Keratinocyte (primary cell): ENCODE results near the gene FOXD2. TPM values are rescaled to one million over a fixed set of nuclear protein-coding genes. Genes with fewer than 3 reads are reported as not detected.

ENCODE experiments used
- DNase-seq: peaks from one replicate; pipeline ENCODE4 v3.0.0-alpha.2; 2011; ENCODE audit warnings: low read depth, missing footprints, low spot score
- FAIRE-seq: peaks from 2 replicates; lab custom pipeline; 2011; peaks lifted over from hg19 to GRCh38; lab: Jason Lieb, UNC
- H2AFZ ChIP-seq: 2 replicates; pipeline ENCODE4 v1.6.0; 2012; ENCODE audit warnings: low read length, control low read depth, inconsistent platforms; ENCODE audit not compliant: control insufficient read depth
- H3K27ac ChIP-seq: 2 replicates; pipeline ENCODE4 v1.5.1; 2011; ENCODE audit warnings: low read length; ENCODE audit not compliant: control insufficient read depth, insufficient read depth
- H3K27me3 ChIP-seq: 3 replicates; pipeline ENCODE4 v1.6.0; 2011; ENCODE audit warnings: low read length; ENCODE audit not compliant: control insufficient read depth, insufficient read depth; ENCODE audit errors: extremely low read depth
- H3K36me3 ChIP-seq, 2 experiments: 2 replicates in 1 of 2; 3 replicates in 1 of 2; pipeline ENCODE4 v1.5.1; 2011; ENCODE audit warnings: low read length in 2 of 2, mild to moderate bottlenecking in 1 of 2; ENCODE audit not compliant: control insufficient read depth in 2 of 2, insufficient read depth in 2 of 2; ENCODE audit errors: extremely low read depth in 1 of 2
- H3K4me1 ChIP-seq: 3 replicates; pipeline ENCODE4 v1.5.1; 2011; ENCODE audit warnings: low read length; ENCODE audit not compliant: control insufficient read depth, insufficient read depth; ENCODE audit errors: extremely low read depth
- H3K4me2 ChIP-seq: 3 replicates; pipeline ENCODE4 v1.6.0; 2011; ENCODE audit warnings: low read depth, low read length; ENCODE audit not compliant: control insufficient read depth, insufficient read depth; ENCODE audit errors: extremely low read depth
- H3K4me3 ChIP-seq, 3 experiments: fragments of 200-600 bp in 1 of 3; sonication (generic) in 1 of 3; 2 replicates in 2 of 3; 3 replicates in 1 of 3; pipeline ENCODE4 v1.5.1; 2011 to 2016; ENCODE audit warnings: low read length in 3 of 3, mild to moderate bottlenecking in 3 of 3, control low read depth in 2 of 3, inconsistent platforms in 1 of 3, low read depth in 1 of 3, mixed read lengths in 1 of 3, mixed run types in 1 of 3, moderate library complexity in 1 of 3; ENCODE audit not compliant: control insufficient read depth in 2 of 3, insufficient read depth in 2 of 3; ENCODE audit errors: extremely low read depth in 1 of 3
- H3K79me2 ChIP-seq: 2 replicates; pipeline ENCODE4 v1.6.0; 2012; ENCODE audit warnings: low read length; ENCODE audit not compliant: control insufficient read depth, insufficient read depth
- H3K9ac ChIP-seq: 3 replicates; pipeline ENCODE4 v1.6.0; 2011; ENCODE audit warnings: low read length; ENCODE audit not compliant: control insufficient read depth, insufficient read depth; ENCODE audit errors: extremely low read depth
- H3K9me1 ChIP-seq: 3 replicates; pipeline ENCODE4 v1.6.0; 2011; ENCODE audit warnings: low read length; ENCODE audit not compliant: control insufficient read depth, insufficient read depth; ENCODE audit errors: extremely low read depth
- H3K9me3 ChIP-seq: 2 replicates; pipeline ENCODE4 v1.5.1; 2012; ENCODE audit warnings: low read depth, low read length; ENCODE audit not compliant: control insufficient read depth
- H4K20me1 ChIP-seq: 3 replicates; pipeline ENCODE4 v1.6.0; 2011; ENCODE audit warnings: low read length; ENCODE audit not compliant: control insufficient read depth, insufficient read depth; ENCODE audit errors: extremely low read depth
- EZH2 ChIP-seq: IDR thresholded peaks from one replicate; pipeline ENCODE4 v1.6.1; 2012; ENCODE audit warnings: inconsistent platforms, mild to moderate bottlenecking, low read length, moderate library complexity
- dilution Hi-C: fragments of 300-500 bp; cut with MboI; formaldehyde crosslinking; loops from one replicate; pipeline ENCODE4 v1.7.0; 2020; ENCODE audit warnings: low sequenced_read_pairs; ENCODE audit not compliant: extremely low pct_ligation_motif_present
- polyA plus RNA-seq, 5 experiments: library from polyadenylated mRNA; depleted of rRNA in 3 of 5; stranded (reverse) in 3 of 5; stranded (forward) in 1 of 5; unstranded in 1 of 5; fragments of >200 nt; gene quantifications; 1 replicate in 1 of 5; 2 replicates in 3 of 5; 3 replicates in 1 of 5; pipeline versions ENCODE4 v1.2.1 to v1.2.3, GENCODE V29; 2011 to 2012; ENCODE audit warnings: missing spikeins in 2 of 5, low read depth in 1 of 5, low replicate concordance in 1 of 5
- TF ChIP-seq, protein P1 (sequence below), 3 experiments: IDR thresholded peaks in 1 of 3; conservative IDR thresholded peaks in 1 of 3; optimal IDR thresholded peaks in 1 of 3; 2 replicates in 2 of 3; 3 replicates in 1 of 3; pipeline versions ENCODE3 to v1.5.1; 2011; ENCODE audit warnings: low read length in 3 of 3, mild to moderate bottlenecking in 3 of 3, moderate library complexity in 2 of 3, control low read depth in 1 of 3, inconsistent platforms in 1 of 3; ENCODE audit not compliant: insufficient read depth in 2 of 3; ENCODE audit errors: extremely low read depth in 1 of 3

The FOXD2 gene
- polyA plus RNA-seq, 1 donor (not counting 4 experiments of a cell fraction or from before 2014, with no cell fraction given): 0.04 TPM

DNA sequence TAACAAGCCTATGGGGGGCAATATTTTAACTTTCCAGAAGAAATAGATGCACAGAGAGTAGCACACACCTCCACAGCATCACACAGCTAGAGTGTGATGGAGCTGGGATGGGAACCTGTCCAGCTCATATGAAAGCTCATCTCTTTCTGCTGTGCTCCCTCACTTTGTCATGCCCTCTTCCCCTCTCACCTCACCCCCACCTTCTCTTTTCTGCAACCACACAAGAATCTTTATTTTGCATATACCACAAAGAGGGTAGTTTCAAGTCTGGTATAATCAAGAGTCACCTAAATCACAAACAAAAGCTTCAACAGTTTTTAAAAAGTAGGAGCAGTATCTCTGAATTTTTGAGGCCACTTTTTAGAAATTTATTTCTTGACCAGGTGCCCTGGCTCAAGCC is 22.6 kb downstream of the FOXD2 start:
- no peak overlapping the region for H3K9ac ChIP-seq
- no peak for DNase-seq
- no peaks in the 10 kb centered on the region for H3K4me1 ChIP-seq
- H3K9me1 ChIP-seq: no peaks in the 10 kb centered on the region
- H4K20me1 ChIP-seq: no peaks in the 10 kb centered on the region
- no peak for TF ChIP-seq EZH2
- TF ChIP-seq, protein P1, sequence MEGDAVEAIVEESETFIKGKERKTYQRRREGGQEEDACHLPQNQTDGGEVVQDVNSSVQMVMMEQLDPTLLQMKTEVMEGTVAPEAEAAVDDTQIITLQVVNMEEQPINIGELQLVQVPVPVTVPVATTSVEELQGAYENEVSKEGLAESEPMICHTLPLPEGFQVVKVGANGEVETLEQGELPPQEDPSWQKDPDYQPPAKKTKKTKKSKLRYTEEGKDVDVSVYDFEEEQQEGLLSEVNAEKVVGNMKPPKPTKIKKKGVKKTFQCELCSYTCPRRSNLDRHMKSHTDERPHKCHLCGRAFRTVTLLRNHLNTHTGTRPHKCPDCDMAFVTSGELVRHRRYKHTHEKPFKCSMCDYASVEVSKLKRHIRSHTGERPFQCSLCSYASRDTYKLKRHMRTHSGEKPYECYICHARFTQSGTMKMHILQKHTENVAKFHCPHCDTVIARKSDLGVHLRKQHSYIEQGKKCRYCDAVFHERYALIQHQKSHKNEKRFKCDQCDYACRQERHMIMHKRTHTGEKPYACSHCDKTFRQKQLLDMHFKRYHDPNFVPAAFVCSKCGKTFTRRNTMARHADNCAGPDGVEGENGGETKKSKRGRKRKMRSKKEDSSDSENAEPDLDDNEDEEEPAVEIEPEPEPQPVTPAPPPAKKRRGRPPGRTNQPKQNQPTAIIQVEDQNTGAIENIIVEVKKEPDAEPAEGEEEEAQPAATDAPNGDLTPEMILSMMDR (optimal IDR thresholded peaks at IDR 0.05 in 1 of 3, IDR thresholded peaks at IDR 0.05 in 1 of 3, conservative IDR thresholded peaks at IDR 0.05 in 1 of 3; ENCODE audit: extremely low read depth in 1 of 3, insufficient read depth in 2 of 3, low read length in 3 of 3): no peak
- dilution Hi-C loops: no loop called here
- H3K27me3 ChIP-seq: peaks cover 9% of the 10 kb centered on the region
- no peak overlapping the region for H2AFZ ChIP-seq
- H3K4me3 ChIP-seq: no peak overlapping the region
- no peaks in the 10 kb centered on the region for H3K36me3 ChIP-seq
- H3K79me2 ChIP-seq: no peaks in the 10 kb centered on the region
- FAIRE-seq: no peak
- H3K9me3 ChIP-seq: no peaks in the 10 kb centered on the region
- no peak overlapping the region for H3K27ac ChIP-seq
- H3K4me2 ChIP-seq: no peak overlapping the region

DNA sequence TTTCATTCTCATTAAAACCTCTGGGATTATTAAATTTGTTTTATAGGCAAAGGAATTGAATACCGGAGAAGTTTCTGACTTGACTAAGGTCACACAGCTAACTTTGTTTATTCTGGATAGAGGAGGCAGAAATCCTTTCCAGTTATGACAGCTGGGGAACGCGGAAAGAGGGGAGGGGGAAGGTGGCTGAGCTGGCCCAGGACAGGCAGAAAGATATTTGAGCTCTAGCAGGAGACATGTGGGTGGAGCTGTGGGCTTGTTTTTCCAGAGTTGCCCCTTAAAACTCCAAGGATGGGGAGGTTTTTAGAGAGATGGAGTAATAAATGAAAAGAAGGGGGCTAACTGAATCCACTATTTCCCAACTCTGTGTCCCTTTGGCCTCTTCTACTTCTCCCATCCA is 27.8 kb downstream of the FOXD2 start:
- Histone ChIP-seq H3K4me1 (no peaks in the 10 kb centered on the region), H4K20me1 (no peaks in the 10 kb centered on the region), H2AFZ (no peak overlapping the region), H3K79me2 (no peaks in the 10 kb centered on the region), H3K4me3 (no peak overlapping the region), H3K27me3 (no peaks in the 10 kb centered on the region), H3K4me2 (no peak overlapping the region), H3K27ac (no peak overlapping the region), H3K9me1 (no peaks in the 10 kb centered on the region), H3K9me3 (no peaks in the 10 kb centered on the region), H3K36me3 (no peaks in the 10 kb centered on the region), H3K9ac (no peak overlapping the region)
- DNase-seq: no peak
- dilution Hi-C loops: no loop called here
- no peak for FAIRE-seq
- TF ChIP-seq, protein P1 (optimal IDR thresholded peaks at IDR 0.05 in 1 of 3, IDR thresholded peaks at IDR 0.05 in 1 of 3, conservative IDR thresholded peaks at IDR 0.05 in 1 of 3; ENCODE audit: extremely low read depth in 1 of 3, insufficient read depth in 2 of 3, low read length in 3 of 3): no peak
- TF ChIP-seq EZH2: no peak
